ENCODE measurements around the gene CLDN4. TPM values are rescaled to one million over a fixed set of nuclear protein-coding genes. Genes with fewer than 3 reads are reported as not detected.

The CLDN4 gene
- total RNA-seq, 4 donors from 2014 or later: 0.42 to 2.0 (median 0.66) TPM; not detected in 1

DNA sequence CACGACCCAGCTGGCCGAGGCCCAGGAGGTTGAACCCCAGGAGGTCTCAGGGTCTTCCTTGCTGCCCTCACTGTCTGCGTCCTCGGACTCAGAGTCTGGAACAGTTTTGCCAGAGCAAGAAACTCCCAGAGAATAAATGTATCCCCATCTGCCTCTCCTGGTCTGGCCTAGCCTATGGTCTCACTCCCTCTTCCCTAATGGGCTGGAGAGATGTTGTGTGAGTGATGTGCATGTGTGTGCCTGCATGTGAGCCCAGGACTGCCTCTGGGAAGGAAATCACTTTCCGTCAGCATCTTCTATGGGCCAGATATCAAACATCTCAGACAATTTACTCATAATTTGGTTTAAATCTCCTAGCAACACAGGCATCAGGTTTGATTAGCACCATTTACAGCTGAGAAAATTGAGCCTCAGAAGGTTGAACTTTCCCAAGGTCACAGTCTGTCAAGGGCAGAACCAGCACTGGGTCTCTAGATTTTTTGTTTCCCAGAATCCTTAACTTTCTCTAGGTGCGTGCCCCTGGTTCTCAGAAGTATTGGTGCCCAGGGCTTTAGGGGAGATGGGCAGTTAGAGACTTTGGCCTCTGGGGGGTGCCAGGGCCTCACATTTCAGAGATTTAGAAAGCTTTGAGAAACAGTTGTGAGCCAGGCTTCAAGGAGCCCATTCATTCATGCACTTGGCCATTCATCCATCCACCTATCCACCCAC is 35.1 kb downstream of the CLDN4 start:
- Histone ChIP-seq H3K27me3 (no peaks in the 10 kb centered on the region), H3K4me1 (peaks cover 0 to 22% (median 0%) of the 10 kb centered on the region in 4 donors), H3K4me3 (no peak overlapping the region), H3K9me3 (no peaks in the 10 kb centered on the region), H3K27ac (no peak overlapping the region), H3K36me3 (no peaks in the 10 kb centered on the region)
- 62 to 70% methylated on average over 6 of the region's 6 CpGs for WGBS, 2 donors
- no peak for TF ChIP-seq EP300 (IDR thresholded peaks at IDR 0.05)
- TF ChIP-seq POLR2A (IDR thresholded peaks at IDR 0.05): no peak
- TF ChIP-seq, protein P1, sequence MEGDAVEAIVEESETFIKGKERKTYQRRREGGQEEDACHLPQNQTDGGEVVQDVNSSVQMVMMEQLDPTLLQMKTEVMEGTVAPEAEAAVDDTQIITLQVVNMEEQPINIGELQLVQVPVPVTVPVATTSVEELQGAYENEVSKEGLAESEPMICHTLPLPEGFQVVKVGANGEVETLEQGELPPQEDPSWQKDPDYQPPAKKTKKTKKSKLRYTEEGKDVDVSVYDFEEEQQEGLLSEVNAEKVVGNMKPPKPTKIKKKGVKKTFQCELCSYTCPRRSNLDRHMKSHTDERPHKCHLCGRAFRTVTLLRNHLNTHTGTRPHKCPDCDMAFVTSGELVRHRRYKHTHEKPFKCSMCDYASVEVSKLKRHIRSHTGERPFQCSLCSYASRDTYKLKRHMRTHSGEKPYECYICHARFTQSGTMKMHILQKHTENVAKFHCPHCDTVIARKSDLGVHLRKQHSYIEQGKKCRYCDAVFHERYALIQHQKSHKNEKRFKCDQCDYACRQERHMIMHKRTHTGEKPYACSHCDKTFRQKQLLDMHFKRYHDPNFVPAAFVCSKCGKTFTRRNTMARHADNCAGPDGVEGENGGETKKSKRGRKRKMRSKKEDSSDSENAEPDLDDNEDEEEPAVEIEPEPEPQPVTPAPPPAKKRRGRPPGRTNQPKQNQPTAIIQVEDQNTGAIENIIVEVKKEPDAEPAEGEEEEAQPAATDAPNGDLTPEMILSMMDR (IDR thresholded peaks at IDR 0.05): peak; percentile 45 to 68 (median 54)
- DNase-seq (ENCODE audit: low spot score in 2 of 2): peak in 1 of 2 donors; percentile 46

GRCh38 chr7:73866446-73866767 is 35.6 kb downstream of the CLDN4 start:
- H3K9me3 ChIP-seq: no peaks in the 10 kb centered on the region
- no peak overlapping the region for H3K4me3 ChIP-seq
- H3K36me3 ChIP-seq: no peaks in the 10 kb centered on the region
- 88 to 93% methylated on average over 1 of the region's 1 CpG for WGBS, 2 donors
- no peaks in the 10 kb centered on the region for H3K27me3 ChIP-seq
- H3K27ac ChIP-seq: no peak overlapping the region
- TF ChIP-seq POLR2A (IDR thresholded peaks at IDR 0.05) (no peak), EP300 (IDR thresholded peaks at IDR 0.05) (no peak)
- TF ChIP-seq, protein P1 (IDR thresholded peaks at IDR 0.05): no peak
- peaks cover 0 to 27% (median 2%) of the 10 kb centered on the region in 4 donors for H3K4me1 ChIP-seq
- no peak for DNase-seq (ENCODE audit: low spot score in 2 of 2)

DNA sequence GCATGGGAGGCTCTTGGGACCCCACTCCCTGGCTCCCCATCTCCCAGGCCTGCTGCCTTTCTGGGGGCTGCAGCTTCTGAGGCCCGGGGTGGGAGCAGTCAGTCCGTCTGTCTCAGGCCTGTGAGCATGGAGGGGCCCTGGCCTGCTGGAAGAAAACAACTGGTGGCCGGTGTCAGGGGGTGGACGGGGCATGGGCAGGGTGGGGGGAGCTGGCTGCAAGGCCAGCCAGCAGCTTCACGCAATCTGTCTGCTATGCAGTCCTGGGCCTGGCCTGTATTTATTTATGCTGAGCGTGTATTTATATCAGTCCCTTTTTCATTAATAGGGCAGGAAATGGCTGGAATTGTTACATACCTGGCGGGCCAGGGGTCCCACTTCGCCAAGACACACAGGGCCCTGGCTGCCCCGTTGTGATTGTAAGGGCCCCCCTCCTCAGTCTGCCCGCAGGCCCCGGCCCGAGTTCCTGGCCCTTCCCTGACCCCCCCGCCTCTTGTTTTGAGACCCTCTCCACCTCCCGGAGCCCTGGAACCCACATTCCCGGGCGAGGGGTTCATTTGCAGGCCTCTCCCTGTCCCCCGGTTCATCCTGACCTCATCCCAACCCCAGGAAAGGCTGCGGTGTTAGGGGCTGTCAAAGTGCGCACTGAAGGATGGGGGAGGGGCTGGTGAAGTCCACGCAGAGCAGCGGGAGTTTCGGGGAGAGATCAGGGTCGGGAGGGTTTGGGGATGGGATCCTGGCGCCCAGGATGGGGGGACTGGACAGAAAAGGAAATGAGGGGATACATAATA is 38.4 kb downstream of the CLDN4 start:
- TF ChIP-seq, protein P1 (IDR thresholded peaks at IDR 0.05): no peak
- TF ChIP-seq POLR2A (IDR thresholded peaks at IDR 0.05) (no peak), EP300 (IDR thresholded peaks at IDR 0.05) (no peak)
- no peak overlapping the region for H3K4me3 ChIP-seq
- peak overlapping the region in 1 of 4 donors; percentile 4 for H3K27ac ChIP-seq
- 45 to 57% methylated on average over 22 to 23 of the region's 24 CpGs for WGBS, 2 donors
- H3K9me3 ChIP-seq: no peaks in the 10 kb centered on the region
- H3K4me1 ChIP-seq: peaks cover 0 to 39% (median 6%) of the 10 kb centered on the region in 4 donors
- no peaks in the 10 kb centered on the region for H3K27me3 ChIP-seq
- H3K36me3 ChIP-seq: no peaks in the 10 kb centered on the region
- no peak for DNase-seq (ENCODE audit: low spot score in 2 of 2)

DNA sequence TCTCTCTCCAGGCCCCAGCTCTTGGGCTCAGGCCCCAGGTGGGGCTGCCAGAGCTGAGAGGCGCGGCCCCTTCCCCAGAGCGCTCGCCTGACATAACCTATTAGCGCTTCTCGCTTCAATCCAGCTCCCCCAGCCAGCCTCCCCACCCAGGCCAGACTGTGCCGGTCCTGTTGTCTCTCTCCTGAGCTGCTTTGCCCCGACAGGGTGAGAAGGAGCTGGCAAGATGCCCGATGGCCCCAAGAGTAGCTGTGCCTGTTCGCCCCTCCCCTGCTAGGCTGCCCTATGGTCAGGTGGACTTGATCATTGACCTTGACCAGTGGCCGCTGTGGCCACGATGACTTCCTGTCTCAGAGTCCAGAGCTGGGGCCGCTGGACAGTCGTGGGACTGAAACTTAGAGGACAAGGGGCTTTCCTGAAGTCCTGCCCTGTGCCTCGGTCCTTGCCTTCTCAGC is 39.3 kb downstream of the CLDN4 start:
- no peak overlapping the region for H3K4me3 ChIP-seq
- 51 to 63% methylated on average over 14 to 15 of the region's 15 CpGs for WGBS, 2 donors
- peak overlapping the region in 1 of 4 donors; percentile 4 for H3K27ac ChIP-seq
- no peak for DNase-seq (ENCODE audit: low spot score in 2 of 2)
- no peaks in the 10 kb centered on the region for H3K9me3 ChIP-seq
- H3K27me3 ChIP-seq: no peaks in the 10 kb centered on the region
- H3K4me1 ChIP-seq: peaks cover 0 to 39% (median 6%) of the 10 kb centered on the region in 4 donors
- H3K36me3 ChIP-seq: no peaks in the 10 kb centered on the region
- TF ChIP-seq POLR2A (IDR thresholded peaks at IDR 0.05) (no peak), EP300 (IDR thresholded peaks at IDR 0.05) (no peak)
- TF ChIP-seq, protein P1 (IDR thresholded peaks at IDR 0.05): no peak
